ENCODE results near the gene KRTAP4-4. TPM values are rescaled to one million over a fixed set of nuclear protein-coding genes. Genes with fewer than 3 reads are reported as not detected.

The KRTAP4-4 gene
- total RNA-seq, 1 experiment from 2014 or later = not detected

- no peak for TF ChIP-seq CREM (CRISPR knock-in tag; IDR thresholded peaks at IDR 0.05)
These were observed 15.7 kb downstream of the KRTAP4-4 start (continued) for GRCh38 chr17:41144846-41145245.

GRCh38 chr17:41141361-41141760 is 19.2 kb downstream of the KRTAP4-4 start:
- H3K36me3 Mint-ChIP-seq = peaks cover 30% of the 10 kb centered on the region
- H3K4me1 Mint-ChIP-seq = no peaks in the 10 kb centered on the region
- H3K27me3 Mint-ChIP-seq (ENCODE audit: low read depth) = peaks cover 5% of the 10 kb centered on the region
- ATAC-seq (no peak), DNase-seq (ENCODE audit: low spot score) (no peak)
- peaks cover 65% of the 10 kb centered on the region for H3K9me3 Mint-ChIP-seq
- ChIA-PET POLR2A (no interaction called here), CTCF (no interaction called here)
- H3K27ac Mint-ChIP-seq = no peak overlapping the region
- H3K4me3 Mint-ChIP-seq = no peak overlapping the region
- TF ChIP-seq ZNF396 (CRISPR knock-in tag; IDR thresholded peaks at IDR 0.05; ENCODE audit: borderline replicate concordance) = no peak
- TF ChIP-seq ZBTB21 (CRISPR knock-in tag; IDR thresholded peaks at IDR 0.05; ENCODE audit: borderline replicate concordance) = no peak
- no peak for TF ChIP-seq IRF1 (CRISPR knock-in tag; IDR thresholded peaks at IDR 0.05)
- TF ChIP-seq ATF3 (CRISPR knock-in tag; conservative IDR thresholded peaks at IDR 0.05) = no peak
- no peak for TF ChIP-seq ZNF512 (CRISPR knock-in tag; IDR thresholded peaks at IDR 0.05; ENCODE audit: borderline replicate concordance)
- TF ChIP-seq TEAD4 (CRISPR knock-in tag; IDR thresholded peaks at IDR 0.05) = no peak
- TF ChIP-seq GTF2I (CRISPR knock-in tag; conservative IDR thresholded peaks at IDR 0.05) = no peak
- TF ChIP-seq ETV6 (CRISPR knock-in tag; IDR thresholded peaks at IDR 0.05) = no peak
- no peak for TF ChIP-seq HMGA2 (CRISPR knock-in tag; IDR thresholded peaks at IDR 0.05)
- no peak for TF ChIP-seq ZNF416 (CRISPR knock-in tag; IDR thresholded peaks at IDR 0.05)
- no peak for TF ChIP-seq OVOL2 (CRISPR knock-in tag; IDR thresholded peaks at IDR 0.05; ENCODE audit: borderline replicate concordance)
- TF ChIP-seq TP53 (CRISPR knock-in tag; IDR thresholded peaks at IDR 0.05) = no peak
- TF ChIP-seq ZNF138 (CRISPR knock-in tag; conservative IDR thresholded peaks at IDR 0.05) = no peak
- TF ChIP-seq SP1 (CRISPR knock-in tag; conservative IDR thresholded peaks at IDR 0.05) = no peak
- no peak for TF ChIP-seq CTCF (IDR thresholded peaks at IDR 0.05)
- TF ChIP-seq ZNF532 (CRISPR knock-in tag; IDR thresholded peaks at IDR 0.05; ENCODE audit: borderline replicate concordance) = no peak
- no peak for TF ChIP-seq GABPB1 (CRISPR knock-in tag; IDR thresholded peaks at IDR 0.05)
- TF ChIP-seq HMGXB4 (CRISPR knock-in tag; IDR thresholded peaks at IDR 0.05) = no peak
- TF ChIP-seq FOXP4 (CRISPR knock-in tag; IDR thresholded peaks at IDR 0.05) = no peak
